DND-41 (cell line): ENCODE results near the gene DCAF11.

Experiments used
- ATAC-seq: fragments of 200-7000 bp; cut with Tn5 transposase; 3 replicates; pipeline ENCODE4 v1.9.1; 2021; ENCODE audit warnings: low read depth; ENCODE audit not compliant: insufficient read depth
- DNase-seq: peaks from one replicate; pipeline ENCODE4 v3.0.0-alpha.2; 2020
- H2AFZ ChIP-seq: 2 replicates; pipeline ENCODE4 v1.6.0; 2012; ENCODE audit warnings: low read depth, low read length
- H3K27ac ChIP-seq: 2 replicates; pipeline ENCODE4 v1.5.1; 2012; ENCODE audit warnings: low read length, inconsistent platforms
- H3K27me3 ChIP-seq: fragments of 200-600 bp; sonication (generic); 2 replicates; pipeline ENCODE4 v1.6.0; 2012; ENCODE audit warnings: low read length, mild to moderate bottlenecking, inconsistent platforms; ENCODE audit not compliant: insufficient read depth, poor library complexity
- H3K36me3 ChIP-seq: 2 replicates; pipeline ENCODE4 v1.5.1; 2012; ENCODE audit warnings: low read length, inconsistent platforms; ENCODE audit not compliant: insufficient read depth
- H3K4me1 ChIP-seq: 2 replicates; pipeline ENCODE4 v1.5.1; 2012; ENCODE audit warnings: mild to moderate bottlenecking, low read length; ENCODE audit not compliant: insufficient read depth
- H3K4me2 ChIP-seq: 2 replicates; pipeline ENCODE4 v1.6.0; 2012; ENCODE audit warnings: mild to moderate bottlenecking, moderate library complexity, low read length, inconsistent platforms; ENCODE audit not compliant: insufficient read depth
- H3K4me3 ChIP-seq, 2 experiments: fragments of 200-600 bp in 1 of 2; shearing (Covaris generic) in 1 of 2; 2 replicates each; pipeline ENCODE4 v1.5.1; 2012 to 2016; ENCODE audit warnings: inconsistent platforms in 2 of 2, low read length in 2 of 2, mild to moderate bottlenecking in 2 of 2, low read depth in 1 of 2, moderate library complexity in 1 of 2
- H3K79me2 ChIP-seq: 2 replicates; pipeline ENCODE4 v1.6.0; 2012; ENCODE audit warnings: low read length, inconsistent platforms; ENCODE audit not compliant: insufficient read depth
- H3K9ac ChIP-seq: 2 replicates; pipeline ENCODE4 v1.6.0; 2012; ENCODE audit warnings: low read depth, mild to moderate bottlenecking, inconsistent platforms, low read length, moderate library complexity
- H3K9me3 ChIP-seq: 2 replicates; pipeline ENCODE4 v1.5.1; 2012; ENCODE audit warnings: low read length, moderate library complexity, mild to moderate bottlenecking, inconsistent platforms; ENCODE audit not compliant: insufficient read depth, severe bottlenecking
- H4K20me1 ChIP-seq: 2 replicates; pipeline ENCODE4 v1.6.0; 2012; ENCODE audit warnings: low read length; ENCODE audit not compliant: insufficient read depth
- CTCF ChIP-seq: IDR thresholded peaks from 2 replicates; pipeline ENCODE4 v1.5.1; 2012; ENCODE audit warnings: borderline replicate concordance, low read length, moderate library complexity, mild to moderate bottlenecking; ENCODE audit not compliant: poor library complexity, severe bottlenecking; ENCODE audit errors: extremely low read depth
- EZH2 ChIP-seq: IDR thresholded peaks from 3 replicates; pipeline ENCODE4 v1.6.1; 2012; ENCODE audit warnings: borderline replicate concordance, low read depth, mild to moderate bottlenecking, moderate library complexity, low read length, inconsistent platforms; ENCODE audit not compliant: severe bottlenecking

The DCAF11 gene

GRCh38 chr14:24074625-24075484 is 39.7 kb upstream of the DCAF11 start:
- DNase-seq (no peak), ATAC-seq (no peak)
- Histone ChIP-seq H3K79me2 (no peaks in the 10 kb centered on the region), H3K9ac (no peak overlapping the region), H3K4me3 (no peak overlapping the region), H4K20me1 (peaks cover 6% of the 10 kb centered on the region; the same call in 1 of the 2 replicates), H3K9me3 (no peaks in the 10 kb centered on the region), H3K4me1 (no peaks in the 10 kb centered on the region), H3K27ac (no peak overlapping the region), H3K4me2 (no peak overlapping the region), H3K27me3 (no peaks in the 10 kb centered on the region), H2AFZ (no peak overlapping the region), H3K36me3 (no peaks in the 10 kb centered on the region)
- TF ChIP-seq EZH2 (no peak), CTCF (no peak)

GRCh38 chr14:24075485-24076301 is 38.9 kb upstream of the DCAF11 start:
- no peak overlapping the region for H3K4me2 ChIP-seq
- peaks cover 12% of the 10 kb centered on the region for H4K20me1 ChIP-seq
- H3K36me3 ChIP-seq: no peaks in the 10 kb centered on the region
- H3K27me3 ChIP-seq: peaks cover 7% of the 10 kb centered on the region
- ATAC-seq (no peak), DNase-seq (no peak)
- H3K79me2 ChIP-seq: no peaks in the 10 kb centered on the region
- TF ChIP-seq CTCF (no peak), EZH2 (no peak)
- no peak overlapping the region for H3K9ac ChIP-seq
- H3K4me1 ChIP-seq: peaks cover 5% of the 10 kb centered on the region
- no peak overlapping the region for H3K4me3 ChIP-seq
- no peaks in the 10 kb centered on the region for H3K9me3 ChIP-seq
- no peak overlapping the region for H2AFZ ChIP-seq
- H3K27ac ChIP-seq: no peak overlapping the region

- Histone ChIP-seq H3K9me3 (no peaks in the 10 kb centered on the region), H3K27me3 (peaks cover 13% of the 10 kb centered on the region), H3K27ac (no peak overlapping the region), H3K9ac (no peak overlapping the region), H3K4me1 (peaks cover 10% of the 10 kb centered on the region), H4K20me1 (peaks cover 12% of the 10 kb centered on the region), H3K36me3 (no peaks in the 10 kb centered on the region), H3K4me3 (no peak overlapping the region), H3K4me2 (no peak overlapping the region), H2AFZ (no peak overlapping the region), H3K79me2 (no peaks in the 10 kb centered on the region)
- no peak for TF ChIP-seq CTCF
- no peak for TF ChIP-seq EZH2
- DNase-seq (no peak), ATAC-seq (no peak)
These were observed 38.3 kb upstream of the DCAF11 start for GRCh38 chr14:24076302-24076601.
